ENCODE data around the gene ABCC11. TPM values are rescaled to one million over a fixed set of nuclear protein-coding genes. Genes with fewer than 3 reads are reported as not detected.

Gene ABCC11
- polyA plus RNA-seq, 2 of the 4 experiments (the other 2 are of a cell fraction): 0.19 to 0.21 TPM

DNA sequence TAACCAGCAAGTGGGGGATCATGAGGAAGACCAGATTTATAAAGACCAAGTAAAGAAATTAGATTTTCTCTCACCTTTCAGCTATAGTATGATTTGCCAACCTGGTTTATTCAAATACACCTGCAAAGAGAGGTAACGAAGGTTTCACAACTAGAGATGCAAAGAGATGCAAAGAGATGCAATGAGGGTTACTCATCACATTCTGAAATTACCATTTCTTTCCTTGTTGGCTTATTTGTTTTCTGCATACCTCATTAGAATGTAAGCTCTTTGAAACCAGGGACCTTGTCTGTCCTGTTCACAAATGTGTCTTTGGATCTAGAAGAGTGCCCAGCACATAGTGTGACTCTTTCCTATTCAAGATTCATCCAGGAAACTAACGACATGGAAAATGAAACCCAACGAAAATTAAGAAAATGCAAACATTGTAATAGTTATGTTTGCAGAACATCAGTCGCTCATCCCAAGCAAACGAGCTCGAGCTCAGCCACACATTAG lies 12.2 kb downstream of the ABCC11 start:
- POLR2A ChIA-PET: no interaction called here
- H3K27ac ChIP-seq: peak overlapping the region; percentile 22 to 44; a peak in 3 of 6 replicates
- H3K9me3 ChIP-seq: no peaks in the 10 kb centered on the region
- FAIRE-seq (no peak), ATAC-seq (no peak), DNase-seq (ENCODE audit: low read depth in 1 of 2, low spot score in 1 of 2) (no peak)
- H3K4me3 ChIP-seq: no peak overlapping the region
- 52% methylated on average over 6 of the region's 6 CpGs for WGBS (ENCODE audit: missing lambda C conversion rate)
- CTCF ChIA-PET: interaction anchor here (0.6 to 3.4 kb wide), 4 partner anchors 56 to 395 kb away, joined by 3 to 10 read pairs (median 3); no protein-coding TSS in a partner anchor
- TF ChIP-seq RARB (CRISPR knock-in tag; IDR thresholded peaks at IDR 0.05): no peak
- no peak for TF ChIP-seq RAD21 (conservative IDR thresholded peaks at IDR 0.05 in 1 of 2, IDR thresholded peaks at IDR 0.05 in 1 of 2)
- TF ChIP-seq, protein P1, sequence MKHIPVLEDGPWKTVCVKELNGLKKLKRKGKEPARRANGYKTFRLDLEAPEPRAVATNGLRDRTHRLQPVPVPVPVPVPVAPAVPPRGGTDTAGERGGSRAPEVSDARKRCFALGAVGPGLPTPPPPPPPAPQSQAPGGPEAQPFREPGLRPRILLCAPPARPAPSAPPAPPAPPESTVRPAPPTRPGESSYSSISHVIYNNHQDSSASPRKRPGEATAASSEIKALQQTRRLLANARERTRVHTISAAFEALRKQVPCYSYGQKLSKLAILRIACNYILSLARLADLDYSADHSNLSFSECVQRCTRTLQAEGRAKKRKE (CRISPR knock-in tag; IDR thresholded peaks at IDR 0.05; ENCODE audit: low read depth): no peak
- H3K4me1 ChIP-seq: peaks cover 33% of the 10 kb centered on the region
- peak overlapping the region; percentile 58 for H3K4me2 ChIP-seq

GRCh38 chr16:48234630-48235029 lies 12.7 kb downstream of the ABCC11 start:
- POLR2A ChIA-PET: no interaction called here
- Histone ChIP-seq H3K4me3 (no peak overlapping the region), H3K27ac (no peak overlapping the region), H3K9me3 (no peaks in the 10 kb centered on the region), H3K4me1 (peaks cover 33% of the 10 kb centered on the region), H3K4me2 (no peak overlapping the region)
- TF ChIP-seq RAD21 (conservative IDR thresholded peaks at IDR 0.05 in 1 of 2, IDR thresholded peaks at IDR 0.05 in 1 of 2) (no peak), EP300 (IDR thresholded peaks at IDR 0.05) (no peak), FOSB (CRISPR knock-in tag; IDR thresholded peaks at IDR 0.05) (no peak), ESRRA (IDR thresholded peaks at IDR 0.05; ENCODE audit: borderline replicate concordance, low read length) (no peak), HOXB5 (CRISPR knock-in tag; IDR thresholded peaks at IDR 0.05) (no peak), NR3C1 (IDR thresholded peaks at IDR 0.05) (no peak), MAZ (IDR thresholded peaks at IDR 0.05; ENCODE audit: borderline replicate concordance, low read depth, low read length) (no peak), CHD2 (IDR thresholded peaks at IDR 0.05; ENCODE audit: low read length, partially characterized antibody) (no peak), EHMT2 (IDR thresholded peaks at IDR 0.05; ENCODE audit: low read depth) (no peak), SMC3 (IDR thresholded peaks at IDR 0.05) (no peak)
- ATAC-seq (no peak), FAIRE-seq (no peak), DNase-seq (ENCODE audit: low read depth in 1 of 2, low spot score in 1 of 2) (no peak)
- CTCF ChIA-PET: interaction anchor here (0.6 to 3.4 kb wide), 4 partner anchors 56 to 396 kb away, joined by 3 to 10 read pairs (median 3); no protein-coding TSS in a partner anchor

DNA sequence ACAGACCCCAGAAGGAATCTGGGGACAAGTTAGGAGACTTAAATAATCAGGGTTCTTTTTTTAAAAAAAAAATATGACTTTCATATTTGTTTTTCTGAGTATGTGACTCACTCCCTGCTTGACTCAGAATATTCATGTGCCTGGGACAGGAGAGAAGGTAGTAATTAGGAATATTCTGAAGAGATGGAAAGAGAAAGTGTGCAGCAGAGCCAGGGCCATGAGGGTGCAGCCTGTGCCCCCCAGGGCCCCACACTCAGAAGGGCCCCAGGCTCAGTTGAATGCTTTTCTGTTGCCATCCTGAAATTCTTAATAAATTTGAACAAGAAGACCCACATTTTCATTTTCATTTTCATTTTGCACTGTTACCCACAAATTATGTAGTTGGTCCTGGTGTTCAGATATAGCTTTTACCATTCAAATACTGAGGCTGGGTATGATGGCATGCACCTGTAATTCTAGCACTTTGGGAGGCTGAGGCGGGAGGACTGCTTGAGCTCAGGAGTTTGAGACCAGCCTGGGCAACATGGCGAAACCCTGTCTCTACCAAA lies 14.8 kb downstream of the ABCC11 start:
- Histone ChIP-seq H3K4me1 (peaks cover 33% of the 10 kb centered on the region), H3K4me2 (peak overlapping the region; percentile 33), H3K27ac (peak overlapping the region; percentile 9 to 47; a peak in 4 of 6 replicates), H3K4me3 (no peak overlapping the region), H3K9me3 (no peaks in the 10 kb centered on the region)
- ChIA-PET CTCF (interaction anchor here (1.0 to 1.9 kb wide), 2 partner anchors 99 to 398 kb away, joined by 4 to 7 read pairs; no protein-coding TSS in a partner anchor), POLR2A (no interaction called here)
- TF ChIP-seq RCOR1 (IDR thresholded peaks at IDR 0.05; ENCODE audit: low read depth, low read length): no peak
- no peak for TF ChIP-seq FOSL2 (IDR thresholded peaks at IDR 0.05)
- TF ChIP-seq FOSL2 (CRISPR knock-in tag; IDR thresholded peaks at IDR 0.05): peak; percentile 23; the same call in 1 of the 2 replicates
- DNase-seq (ENCODE audit: low read depth in 1 of 2, low spot score in 1 of 2): no peak
- peak; percentile 42 to 68; a peak in 4 of 6 replicates for ATAC-seq
- 96% methylated on average over 2 of the region's 2 CpGs for WGBS (ENCODE audit: missing lambda C conversion rate)
- no peak for FAIRE-seq

- WGBS (ENCODE audit: missing lambda C conversion rate): 58% methylated on average over 11 of the region's 11 CpGs
- no peak overlapping the region for H3K4me3 ChIP-seq
- ChIA-PET POLR2A (interaction anchor here (1.4 kb wide), 1 partner anchor 391 kb away, joined by 4 read pairs; no protein-coding TSS in a partner anchor), CTCF (interaction anchor here (0.6 to 1.3 kb wide), 9 partner anchors 39 to 399 kb away, joined by 3 to 8 read pairs (median 3); no protein-coding TSS in a partner anchor)
- TF ChIP-seq JUNB (IDR thresholded peaks at IDR 0.05): no peak
- peak; percentile 55 for TF ChIP-seq CTCF (IDR thresholded peaks at IDR 0.05)
- peak; percentile 52 to 56 for TF ChIP-seq RAD21 (conservative IDR thresholded peaks at IDR 0.05 in 1 of 2, IDR thresholded peaks at IDR 0.05 in 1 of 2)
- peak; percentile 54; the same call in 2 of the 3 replicates for TF ChIP-seq SMC3 (IDR thresholded peaks at IDR 0.05)
- peak overlapping the region; percentile 33 for H3K4me2 ChIP-seq
- FAIRE-seq (no peak), DNase-seq (ENCODE audit: low read depth in 1 of 2, low spot score in 1 of 2) (peak; percentile 23 to 65), ATAC-seq (peak; percentile 82 to 91)
- H3K4me1 ChIP-seq: peaks cover 33% of the 10 kb centered on the region
- no peaks in the 10 kb centered on the region for H3K9me3 ChIP-seq
- peak overlapping the region; percentile 9 to 47; a peak in 4 of 6 replicates for H3K27ac ChIP-seq
Measured at GRCh38 chr16:48231727-48232492, 15.4 kb downstream of the ABCC11 start.
